ENCODE data around the gene CEBPZOS.
"Not testable (repeated sequence)": the region's sequence is repeated elsewhere in the genome, so short reads cannot be mapped to it uniquely, and the experiment has no call there.

The CEBPZOS gene

DNA sequence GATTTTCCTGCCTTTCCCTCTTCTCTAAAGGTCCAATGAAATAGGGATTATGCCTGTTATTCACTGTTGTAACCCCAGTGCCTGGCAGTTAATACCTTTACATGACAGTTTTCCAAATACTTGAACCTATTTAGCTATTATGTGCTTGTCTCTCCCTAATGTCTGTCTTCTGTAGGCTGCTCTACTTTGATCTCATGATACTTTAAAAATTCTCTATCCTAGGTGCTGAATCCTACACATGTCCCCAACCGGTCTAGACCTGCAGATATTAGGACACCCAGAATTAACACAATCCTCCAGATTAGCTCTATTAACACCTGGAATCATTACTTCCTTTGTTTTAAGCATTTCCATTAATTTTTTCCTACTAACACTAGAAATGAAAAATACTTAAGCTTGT is 27.8 kb downstream of the CEBPZOS start:
- TF ChIP-seq ZNF274 (IDR thresholded peaks at IDR 0.05; ENCODE audit: low read depth, low read length) (no peak), SUZ12 (IDR thresholded peaks at IDR 0.05; ENCODE audit: extremely low read depth, insufficient read depth, insufficient read length) (no peak), YY1 (IDR thresholded peaks at IDR 0.05; ENCODE audit: insufficient read depth, insufficient read length) (no peak)
- no peaks in the 10 kb centered on the region for H3K9me3 ChIP-seq (ENCODE audit: insufficient read depth, low read length)
- DNase-seq (ENCODE audit: low read depth, low spot score): no peak
- no peaks in the 10 kb centered on the region for H3K27me3 ChIP-seq (ENCODE audit: insufficient read depth, insufficient read length)
- H3K9ac ChIP-seq (ENCODE audit: insufficient read length, low read depth): no peak overlapping the region
- H3K36me3 ChIP-seq (ENCODE audit: insufficient read depth, insufficient read length, low read length): peaks cover 76% of the 10 kb centered on the region
- no peaks in the 10 kb centered on the region for H3K4me1 ChIP-seq (ENCODE audit: insufficient read depth, insufficient read length)
- no peak overlapping the region for H3K4me3 ChIP-seq (ENCODE audit: insufficient read length, low read depth)

- H3K36me3 ChIP-seq (ENCODE audit: insufficient read depth, insufficient read length, low read length): peaks cover 76% of the 10 kb centered on the region
- not testable (repeated sequence) for H3K4me3 ChIP-seq (ENCODE audit: insufficient read length, low read depth); H3K4me1 ChIP-seq (ENCODE audit: insufficient read depth, insufficient read length); H3K9me3 ChIP-seq (ENCODE audit: insufficient read depth, low read length); H3K9ac ChIP-seq (ENCODE audit: insufficient read length, low read depth); H3K27me3 ChIP-seq (ENCODE audit: insufficient read depth, insufficient read length); DNase-seq (ENCODE audit: low read depth, low spot score)
These were observed 28.8 kb downstream of the CEBPZOS start for GRCh38 chr2:37225129-37225528.

DNA sequence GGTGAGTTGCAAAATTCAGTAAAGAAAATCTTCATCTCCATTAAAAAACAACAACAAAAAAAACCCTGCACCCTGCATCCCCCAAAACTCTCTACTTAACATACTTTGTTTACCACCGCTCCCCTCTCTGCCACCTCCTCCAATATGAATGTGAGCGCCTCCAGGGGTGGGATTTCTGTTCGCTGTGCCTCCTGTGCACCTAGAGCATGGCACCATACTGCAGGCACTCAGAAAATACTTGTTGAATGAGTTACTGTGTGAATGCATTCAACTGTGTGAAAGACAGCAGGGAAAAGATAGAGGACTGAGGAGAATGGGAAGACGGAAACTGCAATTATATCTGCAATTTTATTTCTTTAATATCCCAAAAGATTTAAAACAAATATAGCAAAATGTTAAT is 30.6 kb downstream of the CEBPZOS start:
- no peaks in the 10 kb centered on the region for H3K27me3 ChIP-seq (ENCODE audit: insufficient read depth, insufficient read length)
- peaks cover 62% of the 10 kb centered on the region for H3K36me3 ChIP-seq (ENCODE audit: insufficient read depth, insufficient read length, low read length)
- no peak overlapping the region for H3K9ac ChIP-seq (ENCODE audit: insufficient read length, low read depth)
- DNase-seq (ENCODE audit: low read depth, low spot score): no peak
- no peaks in the 10 kb centered on the region for H3K4me1 ChIP-seq (ENCODE audit: insufficient read depth, insufficient read length)
- no peak overlapping the region for H3K4me3 ChIP-seq (ENCODE audit: insufficient read length, low read depth)
- H3K9me3 ChIP-seq (ENCODE audit: insufficient read depth, low read length): no peaks in the 10 kb centered on the region
- no peak for TF ChIP-seq YY1 (IDR thresholded peaks at IDR 0.05; ENCODE audit: insufficient read depth, insufficient read length)
- TF ChIP-seq ZNF274 (IDR thresholded peaks at IDR 0.05; ENCODE audit: low read depth, low read length): no peak

GRCh38 chr2:37228788-37229187 is 32.5 kb downstream of the CEBPZOS start:
- no peak for TF ChIP-seq SUZ12 (IDR thresholded peaks at IDR 0.05; ENCODE audit: extremely low read depth, insufficient read depth, insufficient read length)
- TF ChIP-seq YY1 (IDR thresholded peaks at IDR 0.05; ENCODE audit: insufficient read depth, insufficient read length): no peak
- Histone ChIP-seq H3K27me3 (ENCODE audit: insufficient read depth, insufficient read length) (no peaks in the 10 kb centered on the region), H3K4me1 (ENCODE audit: insufficient read depth, insufficient read length) (no peaks in the 10 kb centered on the region), H3K36me3 (ENCODE audit: insufficient read depth, insufficient read length, low read length) (peaks cover 50% of the 10 kb centered on the region), H3K4me3 (ENCODE audit: insufficient read length, low read depth) (no peak overlapping the region), H3K9ac (ENCODE audit: insufficient read length, low read depth) (no peak overlapping the region), H3K9me3 (ENCODE audit: insufficient read depth, low read length) (no peaks in the 10 kb centered on the region)
- DNase-seq (ENCODE audit: low read depth, low spot score): no peak

GRCh38 chr2:37230581-37230980 is 34.3 kb downstream of the CEBPZOS start:
- H3K9me3 ChIP-seq (ENCODE audit: insufficient read depth, low read length): no peaks in the 10 kb centered on the region
- peak overlapping the region; percentile 94 for H3K4me3 ChIP-seq (ENCODE audit: insufficient read length, low read depth)
- peaks cover 51% of the 10 kb centered on the region for H3K36me3 ChIP-seq (ENCODE audit: insufficient read depth, insufficient read length, low read length)
- no peaks in the 10 kb centered on the region for H3K27me3 ChIP-seq (ENCODE audit: insufficient read depth, insufficient read length)
- peak overlapping the region; percentile 98 for H3K9ac ChIP-seq (ENCODE audit: insufficient read length, low read depth)
- H3K4me1 ChIP-seq (ENCODE audit: insufficient read depth, insufficient read length): no peaks in the 10 kb centered on the region
- no peak for DNase-seq (ENCODE audit: low read depth, low spot score)
- TF ChIP-seq SUZ12 (IDR thresholded peaks at IDR 0.05; ENCODE audit: extremely low read depth, insufficient read depth, insufficient read length): no peak
- TF ChIP-seq ZNF274 (IDR thresholded peaks at IDR 0.05; ENCODE audit: low read depth, low read length): no peak
- TF ChIP-seq YY1 (IDR thresholded peaks at IDR 0.05; ENCODE audit: insufficient read depth, insufficient read length): no peak

- peak; percentile 80 for DNase-seq (ENCODE audit: low read depth, low spot score)
- H3K36me3 ChIP-seq (ENCODE audit: insufficient read depth, insufficient read length, low read length): peaks cover 51% of the 10 kb centered on the region
- H3K9me3 ChIP-seq (ENCODE audit: insufficient read depth, low read length): no peaks in the 10 kb centered on the region
- peak within 1 kb of the TSS; percentile 94 for H3K4me3 ChIP-seq (ENCODE audit: insufficient read length, low read depth)
- TF ChIP-seq YY1 (IDR thresholded peaks at IDR 0.05; ENCODE audit: insufficient read depth, insufficient read length) (peak; percentile 58), ZNF274 (IDR thresholded peaks at IDR 0.05; ENCODE audit: low read depth, low read length) (no peak)
- no peaks in the 10 kb centered on the region for H3K27me3 ChIP-seq (ENCODE audit: insufficient read depth, insufficient read length)
- H3K9ac ChIP-seq (ENCODE audit: insufficient read length, low read depth): peak within 1 kb of the TSS; percentile 98
- no peaks in the 10 kb centered on the region for H3K4me1 ChIP-seq (ENCODE audit: insufficient read depth, insufficient read length)
These were observed 35.2 kb downstream of the CEBPZOS start, which contains the start of the genes CEBPZ and NDUFAF7 for GRCh38 chr2:37231241-37232130. TSS of gene CEBPZ (minus strand) at chr2:37231596. CDS start at chr2:37231567, 29 bp downstream. TSS of gene NDUFAF7 (plus strand) at chr2:37231658. CDS start at chr2:37231706, 48 bp downstream.

GRCh38 chr2:37232131-37232933 is 36.0 kb downstream of the CEBPZOS start:
- DNase-seq (ENCODE audit: low read depth, low spot score): no peak
- Histone ChIP-seq H3K36me3 (ENCODE audit: insufficient read depth, insufficient read length, low read length) (peaks cover 45% of the 10 kb centered on the region), H3K27me3 (ENCODE audit: insufficient read depth, insufficient read length) (no peaks in the 10 kb centered on the region), H3K9me3 (ENCODE audit: insufficient read depth, low read length) (no peaks in the 10 kb centered on the region), H3K9ac (ENCODE audit: insufficient read length, low read depth) (peak overlapping the region; percentile 98), H3K4me3 (ENCODE audit: insufficient read length, low read depth) (peak overlapping the region; percentile 94), H3K4me1 (ENCODE audit: insufficient read depth, insufficient read length) (no peaks in the 10 kb centered on the region)
- TF ChIP-seq YY1 (IDR thresholded peaks at IDR 0.05; ENCODE audit: insufficient read depth, insufficient read length) (no peak), ZNF274 (IDR thresholded peaks at IDR 0.05; ENCODE audit: low read depth, low read length) (no peak), SUZ12 (IDR thresholded peaks at IDR 0.05; ENCODE audit: extremely low read depth, insufficient read depth, insufficient read length) (no peak)

All from NT2/D1 (cell line).